Colonic mucosa (tissue), 4 donors: ENCODE data around the gene CZIB. TPM values are rescaled to one million over a fixed set of nuclear protein-coding genes. Genes with fewer than 3 reads are reported as not detected.

ENCODE experiments used
- DNase-seq: peaks from one replicate; pipeline ENCODE4 v3.0.0-alpha.2; 2020
- H3K27ac ChIP-seq: fragments of 200-600 bp; one replicate; pipeline ENCODE4 v1.8.0; 2021
- H3K27me3 ChIP-seq: fragments of 200-600 bp; one replicate; pipeline ENCODE4 v1.8.0; 2021
- H3K36me3 ChIP-seq: fragments of 200-600 bp; one replicate; pipeline ENCODE4 v1.8.0; 2021
- H3K4me1 ChIP-seq: fragments of 200-600 bp; one replicate; pipeline ENCODE4 v1.8.0; 2021; ENCODE audit warnings: mild to moderate bottlenecking
- H3K4me3 ChIP-seq: fragments of 200-600 bp; one replicate; pipeline ENCODE4 v1.8.0; 2021
- H3K9ac ChIP-seq, 2 donors: one replicate each; pipeline ENCODE4 v1.7.0; 2013; ENCODE audit warnings: control low read depth in 2 of 2, low read depth in 2 of 2, low read length in 2 of 2
- H3K9me3 ChIP-seq: fragments of 200-600 bp; one replicate; pipeline ENCODE4 v1.8.0; 2021
- intact Hi-C: fragments of 100-400 bp; cut with DNase I; formaldehyde crosslinking; loops from one replicate; pipeline ENCODE4 v1.14.1; 2022
- total RNA-seq, 2 donors: library from RNA; stranded (reverse); fragmentation: NEBNext Ultra II Directional in 1 of 2; extraction: Animal tissue kit (Norgen Biotek cat#: 25700) in 1 of 2; gene quantifications; one replicate each; pipeline ENCODE4 v1.2.1, GENCODE V29; 2021
- TF ChIP-seq, protein P1 (sequence below): fragments of 200-600 bp; IDR thresholded peaks from one replicate; pipeline ENCODE4 v1.8.0; 2022; ENCODE audit warnings: antibody characterized with exemption, mild to moderate bottlenecking
- donor health status: healthy.
- donor health status: DM: no; HTN: no; CAD: no.
- donor health status: DM: no; HTN: no; CAD: no.

Gene CZIB
- total RNA-seq, 2 donors from 2014 or later, result 34.6 to 43.9 TPM

- intact Hi-C loops, result no loop called here
- TF ChIP-seq, protein P1, sequence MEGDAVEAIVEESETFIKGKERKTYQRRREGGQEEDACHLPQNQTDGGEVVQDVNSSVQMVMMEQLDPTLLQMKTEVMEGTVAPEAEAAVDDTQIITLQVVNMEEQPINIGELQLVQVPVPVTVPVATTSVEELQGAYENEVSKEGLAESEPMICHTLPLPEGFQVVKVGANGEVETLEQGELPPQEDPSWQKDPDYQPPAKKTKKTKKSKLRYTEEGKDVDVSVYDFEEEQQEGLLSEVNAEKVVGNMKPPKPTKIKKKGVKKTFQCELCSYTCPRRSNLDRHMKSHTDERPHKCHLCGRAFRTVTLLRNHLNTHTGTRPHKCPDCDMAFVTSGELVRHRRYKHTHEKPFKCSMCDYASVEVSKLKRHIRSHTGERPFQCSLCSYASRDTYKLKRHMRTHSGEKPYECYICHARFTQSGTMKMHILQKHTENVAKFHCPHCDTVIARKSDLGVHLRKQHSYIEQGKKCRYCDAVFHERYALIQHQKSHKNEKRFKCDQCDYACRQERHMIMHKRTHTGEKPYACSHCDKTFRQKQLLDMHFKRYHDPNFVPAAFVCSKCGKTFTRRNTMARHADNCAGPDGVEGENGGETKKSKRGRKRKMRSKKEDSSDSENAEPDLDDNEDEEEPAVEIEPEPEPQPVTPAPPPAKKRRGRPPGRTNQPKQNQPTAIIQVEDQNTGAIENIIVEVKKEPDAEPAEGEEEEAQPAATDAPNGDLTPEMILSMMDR, result no peak
- H3K9me3 ChIP-seq, result no peaks in the 10 kb centered on the region
- no peak overlapping the region for H3K4me3 ChIP-seq
- H3K9ac ChIP-seq, result no peak overlapping the region
- H3K4me1 ChIP-seq, result peaks cover 7% of the 10 kb centered on the region
- DNase-seq, result no peak
- no peaks in the 10 kb centered on the region for H3K27me3 ChIP-seq
- H3K27ac ChIP-seq, result peak overlapping the region; percentile 97
- H3K36me3 ChIP-seq, result no peaks in the 10 kb centered on the region
Observed at GRCh38 chr1:53195246-53196016, 25.0 kb downstream of the CZIB start.

- TF ChIP-seq, protein P1, result no peak
- H3K9ac ChIP-seq, result no peak overlapping the region
- no peaks in the 10 kb centered on the region for H3K4me1 ChIP-seq
- no peaks in the 10 kb centered on the region for H3K9me3 ChIP-seq
- H3K27ac ChIP-seq, result no peak overlapping the region
- H3K4me3 ChIP-seq, result no peak overlapping the region
- H3K27me3 ChIP-seq, result no peaks in the 10 kb centered on the region
- no peak for DNase-seq
- intact Hi-C loops, result no loop called here
- no peaks in the 10 kb centered on the region for H3K36me3 ChIP-seq
Observed at GRCh38 chr1:53190210-53190611, 30.2 kb downstream of the CZIB start.

GRCh38 chr1:53189061-53189460 is 31.4 kb downstream of the CZIB start:
- Histone ChIP-seq H3K4me3 (no peak overlapping the region), H3K9me3 (no peaks in the 10 kb centered on the region), H3K9ac (no peak overlapping the region), H3K4me1 (peaks cover 3% of the 10 kb centered on the region), H3K27ac (no peak overlapping the region), H3K27me3 (no peaks in the 10 kb centered on the region), H3K36me3 (no peaks in the 10 kb centered on the region)
- intact Hi-C loops, result loop anchor here (10.0 kb wide), 1 partner anchor 484 kb away; no protein-coding TSS in a partner anchor
- TF ChIP-seq, protein P1, result no peak
- DNase-seq, result no peak

DNA sequence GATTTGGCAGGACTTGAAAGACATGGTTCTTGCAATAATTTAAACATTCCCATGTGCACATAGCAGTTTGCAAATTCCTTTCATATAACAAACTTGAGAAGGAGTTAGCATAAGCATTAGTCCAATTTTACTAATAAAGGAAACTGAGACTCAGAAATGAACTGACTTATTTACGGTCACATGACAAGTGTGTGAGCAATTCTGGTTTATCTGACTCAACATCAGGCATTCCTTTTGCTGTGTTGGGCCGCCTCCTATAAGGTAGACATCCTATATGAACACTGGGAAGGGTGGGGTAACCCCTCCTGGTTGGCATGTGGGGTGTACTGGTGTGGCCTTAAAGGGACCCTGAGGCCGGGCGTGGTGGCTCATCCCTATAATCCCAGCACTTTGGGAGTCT is 32.3 kb downstream of the CZIB start:
- TF ChIP-seq, protein P1, result no peak
- no peak for DNase-seq
- intact Hi-C loops, result loop anchor here (10.0 kb wide), 1 partner anchor 483 kb away; no protein-coding TSS in a partner anchor
- Histone ChIP-seq H3K36me3 (no peaks in the 10 kb centered on the region), H3K4me1 (peaks cover 6% of the 10 kb centered on the region), H3K9me3 (no peaks in the 10 kb centered on the region), H3K27me3 (no peaks in the 10 kb centered on the region), H3K27ac (no peak overlapping the region), H3K4me3 (no peak overlapping the region), H3K9ac (no peak overlapping the region)

GRCh38 chr1:53187401-53187800 is 33.0 kb downstream of the CZIB start:
- intact Hi-C loops, result loop anchor here (10.0 kb wide), 1 partner anchor 483 kb away; no protein-coding TSS in a partner anchor
- H3K27me3 ChIP-seq, result no peaks in the 10 kb centered on the region
- no peak overlapping the region for H3K27ac ChIP-seq
- H3K9me3 ChIP-seq, result no peaks in the 10 kb centered on the region
- TF ChIP-seq, protein P1, result no peak
- H3K36me3 ChIP-seq, result no peaks in the 10 kb centered on the region
- H3K9ac ChIP-seq, result no peak overlapping the region
- peaks cover 6% of the 10 kb centered on the region for H3K4me1 ChIP-seq
- no peak overlapping the region for H3K4me3 ChIP-seq
- DNase-seq, result no peak
